Activated T-cell treated with anti-CD3 and anti-CD28 coated beads for 48 hours (primary cell): ENCODE data around the gene RPL27.

Experiments
- DNase-seq: peaks from one replicate; pipeline ENCODE4 v3.0.0-alpha.2; 2020; ENCODE audit warnings: low read depth

The RPL27 gene

DNA sequence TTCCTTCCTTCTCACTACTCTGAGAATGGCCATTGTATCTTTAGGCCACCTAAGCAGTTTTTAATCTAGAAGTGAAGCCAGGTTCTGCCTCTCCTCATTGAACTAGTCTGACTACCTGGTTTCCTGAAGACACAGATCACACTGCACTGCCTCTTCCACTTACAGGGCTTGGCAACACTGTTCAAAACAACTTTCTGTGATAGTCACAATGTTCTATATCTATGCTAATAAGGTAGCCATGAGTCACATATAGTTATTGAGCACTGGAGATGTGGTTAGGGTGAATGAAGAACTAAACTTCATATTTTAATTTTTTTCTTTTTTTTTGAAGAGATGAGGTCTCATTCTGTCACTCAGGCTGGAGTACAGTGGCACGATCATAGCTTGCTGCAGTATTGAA is 53.8 kb downstream of the RPL27 start:
- no peak for DNase-seq
